ENCODE results near the gene LAMC3. TPM values are rescaled to one million over a fixed set of nuclear protein-coding genes. Genes with fewer than 3 reads are reported as not detected.

The LAMC3 gene
- total and polyA plus RNA-seq, 9 of the 15 experiments (the other 6 are each of a cell fraction or from before 2014, with no cell fraction given): 0.10 TPM; not detected in 8

- FAIRE-seq: no peak
- H3K27ac ChIP-seq (ENCODE audit: extremely low read depth, low read depth, low read length): no peak overlapping the region
- no TSS peak for BruUV-seq (replicated peaks)
- intact Hi-C loops (cut with micrococcal nuclease): no loop called here
- POLR2A ChIA-PET: interaction anchor here (0.7 to 99.3 kb wide), 34 partner anchors 8 to 178 kb away, joined by 3 to 3336 read pairs (median 4); partner anchors contain the start of genes AIF1L and NUP214
- peaks cover 80% of the 10 kb centered on the region for H4K20me1 ChIP-seq (replicated peaks; ENCODE audit: control insufficient read depth, insufficient read depth, low read length)
- H3K9me1 ChIP-seq (ENCODE audit: control insufficient read depth, insufficient read depth, low read length): peaks cover 19% of the 10 kb centered on the region
- H3K4me2 ChIP-seq (ENCODE audit: insufficient read depth, low read length): no peak overlapping the region
- peak in 3 of 4 experiments; percentile 62 to 70 (median 64) for DNase-seq (ENCODE audit: extremely low read depth in 1 of 4, low spot score in 3 of 4)
- H3K9me3 ChIP-seq (replicated peaks; ENCODE audit: control insufficient read depth, insufficient read depth, low read depth, low read length): 0 out of 2 replicates have a peak, but pooled peaks cover 2% of the 10 kb centered on the region
- peaks cover 0 to 28% of the 10 kb centered on the region in 2 experiments; a peak in 1 of 5 replicates for H3K4me1 ChIP-seq (replicated peaks in 1 of 2; ENCODE audit: control insufficient read depth in 2 of 2, insufficient read depth in 2 of 2, low read length in 2 of 2)
- H3K9ac ChIP-seq (ENCODE audit: insufficient read depth in 1 of 2, low read depth in 2 of 2, low read length in 2 of 2): peak overlapping the region in 1 of 2 experiments; percentile 3; a peak in 2 of 4 replicates
- no peak overlapping the region for H3K4me3 ChIP-seq
- no peaks in the 10 kb centered on the region for H3K36me3 ChIP-seq (ENCODE audit: control insufficient read depth, insufficient read depth, low read length)
- TF ChIP-seq ETS2 (tag; IDR thresholded peaks at IDR 0.05; ENCODE audit: borderline replicate concordance, poor library complexity, severe bottlenecking) (no peak), HMGXB4 (CRISPR knock-in tag; IDR thresholded peaks at IDR 0.05) (peak; percentile 24; the same call in 1 of the 2 replicates)
- no peaks in the 10 kb centered on the region for H3K79me2 ChIP-seq (ENCODE audit: control insufficient read depth, insufficient read depth, low read length)
- 1% methylated on average over 13 of the region's 13 CpGs for WGBS (ENCODE audit: insufficient coverage, low coverage, missing lambda C conversion rate)
- in situ Hi-C loops (cut with MboI): loop anchor here (10.0 kb wide), 1 partner anchor 326 kb away; no protein-coding TSS in a partner anchor
- no peak for ATAC-seq
- H2AFZ ChIP-seq (ENCODE audit: low read depth, low read length): no peak overlapping the region
- H3K27me3 ChIP-seq (ENCODE audit: control insufficient read depth in 2 of 2, insufficient read depth in 2 of 2, low read length in 2 of 2): peaks cover 92 to 100% of the 10 kb centered on the region in 2 experiments
- CTCF ChIA-PET (ENCODE audit: low intra/inter-chr PET ratio): no interaction called here
Observed at GRCh38 chr9:131030239-131031004, 21.4 kb downstream of the LAMC3 start.

All from K562 (cell line).